H1 (cell line): ENCODE measurements around the gene OR6C74. TPM values are rescaled to one million over a fixed set of nuclear protein-coding genes. Genes with fewer than 3 reads are reported as not detected.

ENCODE experiments used
- BACH1 ChIP-seq: IDR thresholded peaks from 2 replicates; pipeline ENCODE4 v1.6.1; 2012; ENCODE audit warnings: low read length, improper control_type of control experiment
- CHD7 ChIP-seq: fragments of 300-600 bp; sonication (generic); IDR thresholded peaks from 2 replicates; pipeline ENCODE4 v1.7.1; 2012; ENCODE audit warnings: low read length, moderate library complexity, mild to moderate bottlenecking, inconsistent platforms; ENCODE audit not compliant: insufficient replicate concordance
- JUN ChIP-seq: IDR thresholded peaks from 2 replicates; pipeline ENCODE4 v1.6.1; 2011; ENCODE audit warnings: low read depth, mild to moderate bottlenecking, improper control_type of control experiment, low read length
- JUND ChIP-seq: IDR thresholded peaks from 2 replicates; pipeline ENCODE4 v1.6.1; 2011; ENCODE audit warnings: mild to moderate bottlenecking, improper control_type of control experiment, low read length
- KDM5A ChIP-seq: fragments of 200-600 bp; IDR thresholded peaks from 2 replicates; pipeline ENCODE4 v1.7.1; 2012; ENCODE audit warnings: mild to moderate bottlenecking, low read length, inconsistent platforms, mixed read lengths
- SAP30 ChIP-seq: fragments of 300-600 bp; sonication (generic); IDR thresholded peaks from 2 replicates; pipeline ENCODE4 v1.7.1; 2012; ENCODE audit warnings: low read length, moderate library complexity, mild to moderate bottlenecking, inconsistent platforms; ENCODE audit not compliant: insufficient read depth, insufficient replicate concordance
- SP4 ChIP-seq: IDR thresholded peaks from 2 replicates; pipeline ENCODE4 v1.6.1; 2012; ENCODE audit warnings: low read length, inconsistent platforms
- SUZ12 ChIP-seq: fragments of 200-600 bp; sonication (generic); IDR thresholded peaks from 2 replicates; pipeline ENCODE4 v1.6.1; 2012; ENCODE audit warnings: mild to moderate bottlenecking, inconsistent platforms, low read length, moderate library complexity, mixed read lengths
- TBP ChIP-seq: IDR thresholded peaks from 2 replicates; pipeline ENCODE4 v1.6.1; 2011; ENCODE audit warnings: low read depth, low read length, improper control_type of control experiment
- polyA plus RNA-seq, 7 experiments: library from polyadenylated mRNA; depleted of rRNA in 3 of 7; stranded (reverse) in 5 of 7; unstranded in 2 of 7; fragments of >200 nt in 5 of 7; fragments of 200-250 nt in 2 of 7; gene quantifications; 1 replicate in 5 of 7; 2 replicates in 1 of 7; 4 replicates in 1 of 7; pipeline versions ENCODE4 v1.2.1 to v1.2.3, GENCODE V29; 2011 to 2013; ENCODE audit warnings: missing spikeins in 2 of 7, mixed read lengths in 2 of 7
- total RNA-seq: library from RNA; stranded (reverse); fragmentation: NEBNext Ultra II Directional; extraction: Animal tissue kit (Norgen Biotek cat#: 25700); gene quantifications from 2 replicates; pipeline ENCODE4 v1.2.1, GENCODE V29; 2021

OR6C74 gene
- total and polyA plus RNA-seq, 2 of the 8 experiments (the other 6 are each of a cell fraction or from before 2014, with no cell fraction given): not detected

GRCh38 chr12:55256831-55257230 is 12.4 kb downstream of the OR6C74 start (continued):
- TF ChIP-seq CHD7 (no peak), JUND (no peak), SUZ12 (no peak), KDM5A (no peak), BACH1 (no peak), TBP (no peak), JUN (no peak), SP4 (no peak), SAP30 (no peak)
